SK-N-SH (cell line): ENCODE measurements around the gene NOX4. TPM values are rescaled to one million over a fixed set of nuclear protein-coding genes. Genes with fewer than 3 reads are reported as not detected.

Source experiments
- CTCF ChIA-PET: fragments of 300-600, 350-600 bp; formaldehyde crosslinking; extraction: SDS; loops from one replicate; lab custom pipeline; 2021; lab: Yijun Ruan, JAX
- POLR2A ChIA-PET: fragments of 350-600 bp; sonication (Branson Sonifier 250); formaldehyde crosslinking; extraction: SDS; loops from one replicate; lab custom pipeline; 2020; ENCODE audit warnings: antibody characterized with exemption, inconsistent platforms; lab: Yijun Ruan, JAX
- DNase-seq: peaks from one replicate; pipeline ENCODE4 v3.0.0; 2012
- H2AFZ ChIP-seq: fragments of 200-600 bp; sonication (generic); 2 replicates; pipeline ENCODE4 v1.8.1; 2016; ENCODE audit warnings: antibody characterized with exemption, mild to moderate bottlenecking, low read depth
- H3F3A ChIP-seq: fragments of 200-600 bp; sonication (generic); replicated peaks from 2 replicates; pipeline ENCODE3; 2016; ENCODE audit warnings: antibody characterized with exemption, mild to moderate bottlenecking; ENCODE audit not compliant: insufficient read depth
- H3K27ac ChIP-seq, 2 experiments: fragments of 200-500 bp in 1 of 2; fragments of 200-600 bp in 1 of 2; sonication (Bioruptor generic) in 1 of 2; sonication (generic), shearing (Covaris generic) in 1 of 2; 2 replicates each; pipeline versions ENCODE4 v1.5.1 to v1.6.1; 2014 to 2016; ENCODE audit warnings: low read depth in 2 of 2, inconsistent platforms in 1 of 2, low read length in 1 of 2, mild to moderate bottlenecking in 1 of 2, mixed read lengths in 1 of 2
- H3K27me3 ChIP-seq: fragments of 200-600 bp; sonication (generic), shearing (Covaris generic); 2 replicates; pipeline ENCODE4 v1.6.1; 2016; ENCODE audit warnings: mixed run types; ENCODE audit not compliant: insufficient read depth
- H3K36me3 ChIP-seq, 2 experiments: fragments of 200-500 bp in 1 of 2; fragments of 200-600 bp in 1 of 2; sonication (Bioruptor generic) in 1 of 2; sonication (generic) in 1 of 2; replicated peaks in 1 of 2; 2 replicates each; pipeline versions ENCODE3 to v1.5.1; 2014 to 2016; ENCODE audit warnings: low read length in 1 of 2, mild to moderate bottlenecking in 1 of 2; ENCODE audit not compliant: insufficient read depth in 2 of 2, control insufficient read depth in 1 of 2
- H3K4me1 ChIP-seq, 2 experiments: fragments of 200-500 bp in 1 of 2; fragments of 200-600 bp in 1 of 2; sonication (Bioruptor generic) in 1 of 2; sonication (generic), shearing (Covaris generic) in 1 of 2; 2 replicates each; pipeline versions ENCODE4 v1.5.1 to v1.6.1; 2014 to 2016; ENCODE audit warnings: low read depth in 1 of 2, low read length in 1 of 2, mixed run types in 1 of 2; ENCODE audit not compliant: insufficient read depth in 2 of 2, control insufficient read depth in 1 of 2
- H3K4me2 ChIP-seq: fragments of 200-600 bp; sonication (generic), shearing (Covaris generic); 2 replicates; pipeline ENCODE4 v1.6.1; 2017; ENCODE audit warnings: mixed run types
- H3K4me3 ChIP-seq, 2 experiments: fragments of 200-500 bp in 1 of 2; fragments of 200-600 bp in 1 of 2; sonication (Bioruptor generic) in 1 of 2; sonication (generic), shearing (Covaris generic) in 1 of 2; 2 replicates each; pipeline versions ENCODE4 v1.5.1 to v1.8.1; 2014 to 2016; ENCODE audit warnings: low read depth in 2 of 2, inconsistent platforms in 1 of 2, low read length in 1 of 2, mild to moderate bottlenecking in 1 of 2, mixed read lengths in 1 of 2, moderate library complexity in 1 of 2
- H3K79me2 ChIP-seq: fragments of 200-600 bp; sonication (generic); 2 replicates; pipeline ENCODE4 v1.8.1; 2017; ENCODE audit warnings: mild to moderate bottlenecking; ENCODE audit not compliant: insufficient read depth
- H3K9ac ChIP-seq: fragments of 200-600 bp; sonication (generic); 2 replicates; pipeline ENCODE4 v1.6.1; 2017; ENCODE audit warnings: mixed run types
- H3K9me2 ChIP-seq: fragments of 200-600 bp; sonication (generic); 2 replicates; pipeline ENCODE4 v1.6.1; 2017; ENCODE audit warnings: mixed run types
- H3K9me3 ChIP-seq: fragments of 200-600 bp; sonication (generic); 2 replicates; pipeline ENCODE4 v1.6.1; 2017; ENCODE audit warnings: mixed run types, mild to moderate bottlenecking, moderate library complexity
- H4K20me1 ChIP-seq: fragments of 200-600 bp; sonication (generic); 2 replicates; pipeline ENCODE4 v1.6.1; 2017; ENCODE audit warnings: mild to moderate bottlenecking, mixed run types; ENCODE audit not compliant: insufficient read depth
- CHD2 ChIP-seq: fragments of 150-350 bp; IDR thresholded peaks from 2 replicates; pipeline ENCODE4 v1.6.1; 2018; ENCODE audit warnings: low read length; ENCODE audit not compliant: partially characterized antibody
- EZH2phosphoT487 ChIP-seq: fragments of 200-600 bp; sonication (generic); IDR thresholded peaks from 2 replicates; pipeline ENCODE4 v1.6.1; 2017; ENCODE audit warnings: low read depth, mixed run types, mild to moderate bottlenecking, antibody characterized with exemption, moderate library complexity, borderline replicate concordance
- FOXJ3 ChIP-seq: sonication (generic); formaldehyde crosslinking; IDR thresholded peaks from 2 replicates; pipeline ENCODE4 v1.5.1; 2020; ENCODE audit warnings: mild to moderate bottlenecking, missing genetic modification reagents
- GATA2 ChIP-seq: sonication (generic); formaldehyde crosslinking; IDR thresholded peaks from 2 replicates; pipeline ENCODE4 v1.5.0; 2020; ENCODE audit warnings: mild to moderate bottlenecking, missing genetic modification reagents
- IRF3 ChIP-seq: fragments of 150-350 bp; IDR thresholded peaks from 2 replicates; pipeline ENCODE4 v1.6.1; 2016; ENCODE audit warnings: mild to moderate bottlenecking, low read depth, low read length
- JUND ChIP-seq: IDR thresholded peaks from 2 replicates; pipeline ENCODE4 v1.4.0; 2012
- NFIC ChIP-seq: IDR thresholded peaks from 2 replicates; pipeline ENCODE4 v1.4.0; 2012; ENCODE audit warnings: borderline replicate concordance
- POLR2AphosphoS5 ChIP-seq: IDR thresholded peaks from 2 replicates; pipeline ENCODE4 v1.6.1; 2012; ENCODE audit warnings: low read depth, low read length
- RAD21 ChIP-seq: IDR thresholded peaks from 2 replicates; pipeline ENCODE4 v1.6.1; 2012; ENCODE audit warnings: mild to moderate bottlenecking, low read length
- RXRA ChIP-seq: IDR thresholded peaks from 2 replicates; pipeline ENCODE4 v1.4.0; 2012; ENCODE audit warnings: low read depth, mild to moderate bottlenecking, borderline replicate concordance
- SMC3 ChIP-seq: IDR thresholded peaks from 2 replicates; pipeline ENCODE4 v1.6.1; 2012; ENCODE audit warnings: low read depth, low read length, improper control_type of control experiment
- TAF1 ChIP-seq: IDR thresholded peaks from 2 replicates; pipeline ENCODE4 v1.6.1; 2012; ENCODE audit warnings: low read depth, mild to moderate bottlenecking, low read length, moderate library complexity, borderline replicate concordance
- USF2 ChIP-seq: fragments of 150-350 bp; IDR thresholded peaks from 2 replicates; pipeline ENCODE4 v1.6.1; 2017; ENCODE audit warnings: antibody characterized with exemption, low read length, low read depth, borderline replicate concordance
- WGBS: methylation state at CpG from one replicate; pipeline ENCODE4 v1.1.6; 2017; ENCODE audit warnings: low lambda C conversion rate; 5-methylcytosine and 5-hydroxymethylcytosine counted together
- polyA plus RNA-seq, 3 experiments: library from polyadenylated mRNA; depleted of rRNA; stranded (reverse); fragments of >200 nt; gene quantifications; 2 replicates each; pipeline ENCODE4 v1.2.3, GENCODE V29; 2012
- TF ChIP-seq, protein P1 (sequence below): IDR thresholded peaks from 2 replicates; pipeline ENCODE4 v1.4.0; 2012; ENCODE audit warnings: low read depth
- TF ChIP-seq, protein P2 (sequence below): fragments of 200-600 bp; sonication (generic); IDR thresholded peaks from 2 replicates; pipeline ENCODE4 v1.6.1; 2017; ENCODE audit warnings: antibody characterized with exemption, mild to moderate bottlenecking, moderate library complexity
- TF ChIP-seq, protein P3 (sequence below): IDR thresholded peaks from 2 replicates; pipeline ENCODE4 v1.4.0; 2012; ENCODE audit warnings: low read depth, borderline replicate concordance
- TF ChIP-seq, protein P4 (sequence below): IDR thresholded peaks from 2 replicates; pipeline ENCODE4 v1.4.0; 2012; ENCODE audit warnings: low read depth, borderline replicate concordance
- TF ChIP-seq, protein P5 (sequence below): IDR thresholded peaks from 2 replicates; pipeline ENCODE4; 2012

NOX4 gene
- polyA plus RNA-seq, 1 of the 3 experiments (the other 2 are of a cell fraction), result 2.2 TPM

GRCh38 chr11:89347071-89347470 is 144.1 kb downstream of the NOX4 start:
- CTCF ChIA-PET, result no interaction called here
- Histone ChIP-seq H3K4me2 (no peak overlapping the region), H3K27me3 (no peaks in the 10 kb centered on the region), H3K36me3 (no peaks in the 10 kb centered on the region), H3K4me1 (no peaks in the 10 kb centered on the region; a peak in 1 of 4 replicates), H3F3A (no peaks in the 10 kb centered on the region), H4K20me1 (no peaks in the 10 kb centered on the region), H2AFZ (no peak overlapping the region), H3K27ac (no peak overlapping the region), H3K9me3 (no peaks in the 10 kb centered on the region), H3K4me3 (no peak overlapping the region), H3K9me2 (no peaks in the 10 kb centered on the region), H3K79me2 (no peaks in the 10 kb centered on the region), H3K9ac (no peak overlapping the region)
- 55% methylated on average over 2 of the region's 2 CpGs for WGBS
- peak; percentile 1 for DNase-seq
- POLR2A ChIA-PET, result no interaction called here
- TF ChIP-seq JUND, result no peak
- TF ChIP-seq, protein P1, sequence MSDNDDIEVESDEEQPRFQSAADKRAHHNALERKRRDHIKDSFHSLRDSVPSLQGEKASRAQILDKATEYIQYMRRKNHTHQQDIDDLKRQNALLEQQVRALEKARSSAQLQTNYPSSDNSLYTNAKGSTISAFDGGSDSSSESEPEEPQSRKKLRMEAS, result no peak
- TF ChIP-seq GATA2 (CRISPR knock-in tag), result no peak
- TF ChIP-seq, protein P2, sequence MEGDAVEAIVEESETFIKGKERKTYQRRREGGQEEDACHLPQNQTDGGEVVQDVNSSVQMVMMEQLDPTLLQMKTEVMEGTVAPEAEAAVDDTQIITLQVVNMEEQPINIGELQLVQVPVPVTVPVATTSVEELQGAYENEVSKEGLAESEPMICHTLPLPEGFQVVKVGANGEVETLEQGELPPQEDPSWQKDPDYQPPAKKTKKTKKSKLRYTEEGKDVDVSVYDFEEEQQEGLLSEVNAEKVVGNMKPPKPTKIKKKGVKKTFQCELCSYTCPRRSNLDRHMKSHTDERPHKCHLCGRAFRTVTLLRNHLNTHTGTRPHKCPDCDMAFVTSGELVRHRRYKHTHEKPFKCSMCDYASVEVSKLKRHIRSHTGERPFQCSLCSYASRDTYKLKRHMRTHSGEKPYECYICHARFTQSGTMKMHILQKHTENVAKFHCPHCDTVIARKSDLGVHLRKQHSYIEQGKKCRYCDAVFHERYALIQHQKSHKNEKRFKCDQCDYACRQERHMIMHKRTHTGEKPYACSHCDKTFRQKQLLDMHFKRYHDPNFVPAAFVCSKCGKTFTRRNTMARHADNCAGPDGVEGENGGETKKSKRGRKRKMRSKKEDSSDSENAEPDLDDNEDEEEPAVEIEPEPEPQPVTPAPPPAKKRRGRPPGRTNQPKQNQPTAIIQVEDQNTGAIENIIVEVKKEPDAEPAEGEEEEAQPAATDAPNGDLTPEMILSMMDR, result no peak
- no peak for TF ChIP-seq FOXJ3
- TF ChIP-seq NFIC, result no peak
- no peak for TF ChIP-seq TAF1
- no peak for TF ChIP-seq RAD21
- no peak for TF ChIP-seq IRF3
- TF ChIP-seq RXRA, result no peak
- no peak for TF ChIP-seq CHD2
- TF ChIP-seq EZH2phosphoT487, result no peak
- no peak for TF ChIP-seq SMC3
- TF ChIP-seq, protein P3, sequence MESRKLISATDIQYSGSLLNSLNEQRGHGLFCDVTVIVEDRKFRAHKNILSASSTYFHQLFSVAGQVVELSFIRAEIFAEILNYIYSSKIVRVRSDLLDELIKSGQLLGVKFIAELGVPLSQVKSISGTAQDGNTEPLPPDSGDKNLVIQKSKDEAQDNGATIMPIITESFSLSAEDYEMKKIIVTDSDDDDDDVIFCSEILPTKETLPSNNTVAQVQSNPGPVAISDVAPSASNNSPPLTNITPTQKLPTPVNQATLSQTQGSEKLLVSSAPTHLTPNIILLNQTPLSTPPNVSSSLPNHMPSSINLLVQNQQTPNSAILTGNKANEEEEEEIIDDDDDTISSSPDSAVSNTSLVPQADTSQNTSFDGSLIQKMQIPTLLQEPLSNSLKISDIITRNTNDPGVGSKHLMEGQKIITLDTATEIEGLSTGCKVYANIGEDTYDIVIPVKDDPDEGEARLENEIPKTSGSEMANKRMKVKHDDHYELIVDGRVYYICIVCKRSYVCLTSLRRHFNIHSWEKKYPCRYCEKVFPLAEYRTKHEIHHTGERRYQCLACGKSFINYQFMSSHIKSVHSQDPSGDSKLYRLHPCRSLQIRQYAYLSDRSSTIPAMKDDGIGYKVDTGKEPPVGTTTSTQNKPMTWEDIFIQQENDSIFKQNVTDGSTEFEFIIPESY, result no peak
- no peak for TF ChIP-seq POLR2AphosphoS5
- TF ChIP-seq, protein P4, sequence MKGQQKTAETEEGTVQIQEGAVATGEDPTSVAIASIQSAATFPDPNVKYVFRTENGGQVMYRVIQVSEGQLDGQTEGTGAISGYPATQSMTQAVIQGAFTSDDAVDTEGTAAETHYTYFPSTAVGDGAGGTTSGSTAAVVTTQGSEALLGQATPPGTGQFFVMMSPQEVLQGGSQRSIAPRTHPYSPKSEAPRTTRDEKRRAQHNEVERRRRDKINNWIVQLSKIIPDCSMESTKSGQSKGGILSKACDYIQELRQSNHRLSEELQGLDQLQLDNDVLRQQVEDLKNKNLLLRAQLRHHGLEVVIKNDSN, result no peak
- TF ChIP-seq USF2, result no peak
- TF ChIP-seq, protein P5, sequence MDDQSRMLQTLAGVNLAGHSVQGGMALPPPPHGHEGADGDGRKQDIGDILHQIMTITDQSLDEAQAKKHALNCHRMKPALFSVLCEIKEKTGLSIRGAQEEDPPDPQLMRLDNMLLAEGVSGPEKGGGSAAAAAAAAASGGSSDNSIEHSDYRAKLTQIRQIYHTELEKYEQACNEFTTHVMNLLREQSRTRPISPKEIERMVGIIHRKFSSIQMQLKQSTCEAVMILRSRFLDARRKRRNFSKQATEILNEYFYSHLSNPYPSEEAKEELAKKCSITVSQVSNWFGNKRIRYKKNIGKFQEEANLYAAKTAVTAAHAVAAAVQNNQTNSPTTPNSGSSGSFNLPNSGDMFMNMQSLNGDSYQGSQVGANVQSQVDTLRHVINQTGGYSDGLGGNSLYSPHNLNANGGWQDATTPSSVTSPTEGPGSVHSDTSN, result no peak
